Panc1 (cell line): ENCODE measurements around the gene DKK1. TPM values are rescaled to one million over a fixed set of nuclear protein-coding genes. Genes with fewer than 3 reads are reported as not detected.

Experiments
- ATAC-seq: fragments of 200-7000 bp; cut with Tn5 transposase; 2 replicates; pipeline ENCODE4 v1.9.1; 2020; ENCODE audit warnings: mild to moderate bottlenecking, moderate library complexity
- BruUV-seq: library from RNA; stranded (reverse); fragments of 400-500 nt; replicated peaks from 2 replicates; lab custom pipeline; 2021; lab: Mats Ljungman, UMichigan
- CTCF ChIA-PET: fragments of 300-600 bp; sonication (Branson Sonifier 250); formaldehyde crosslinking; loops from one replicate; lab custom pipeline; 2022; ENCODE audit warnings: antibody characterized with exemption; lab: Charles Lee
- POLR2A ChIA-PET: fragments of 300-600 bp; sonication (Branson Sonifier 250); formaldehyde crosslinking; loops from one replicate; lab custom pipeline; 2022; ENCODE audit warnings: antibody characterized with exemption; lab: Charles Lee
- DNase-seq: peaks from one replicate; pipeline ENCODE4 v3.0.0-alpha.2; 2010; ENCODE audit warnings: low read depth, low spot score
- H3K27ac ChIP-seq: 2 replicates; pipeline ENCODE4 v1.5.1; 2011; ENCODE audit warnings: mild to moderate bottlenecking, low read length, inconsistent platforms
- H3K27me3 ChIP-seq: fragments of 200-500 bp; sonication (Bioruptor generic); 2 replicates; pipeline ENCODE4 v1.6.0; 2014; ENCODE audit warnings: low read length, inconsistent platforms; ENCODE audit not compliant: control insufficient read depth, insufficient read depth
- H3K36me3 ChIP-seq: fragments of 200-500 bp; sonication (Bioruptor generic); 2 replicates; pipeline ENCODE4 v1.5.1; 2014; ENCODE audit warnings: inconsistent platforms, mild to moderate bottlenecking, low read length, moderate library complexity; ENCODE audit not compliant: control insufficient read depth, insufficient read depth
- H3K4me1 ChIP-seq: 2 replicates; pipeline ENCODE4 v1.5.1; 2011; ENCODE audit warnings: inconsistent platforms, mild to moderate bottlenecking, low read length, moderate library complexity; ENCODE audit not compliant: control insufficient read depth, insufficient read depth
- H3K4me3 ChIP-seq, 2 experiments: 2 replicates each; pipeline ENCODE4 v1.5.1; 2011 to 2012; ENCODE audit warnings: low read depth in 2 of 2, low read length in 2 of 2, mild to moderate bottlenecking in 2 of 2, inconsistent platforms in 1 of 2, moderate library complexity in 1 of 2
- H3K9me3 ChIP-seq: fragments of 200-500 bp; sonication (Bioruptor generic); 2 replicates; pipeline ENCODE4 v1.5.1; 2014; ENCODE audit warnings: low read depth, mild to moderate bottlenecking, inconsistent platforms, low read length, moderate library complexity; ENCODE audit not compliant: control insufficient read depth, insufficient read depth
- CTCF ChIP-seq: fragments of 450-650 bp; IDR thresholded peaks from 2 replicates; pipeline ENCODE4 v1.5.1; 2017; ENCODE audit warnings: mild to moderate bottlenecking
- POLR2AphosphoS5 ChIP-seq: IDR thresholded peaks from 2 replicates; pipeline ENCODE4 v1.6.1; 2012; ENCODE audit warnings: mild to moderate bottlenecking, low read depth, low read length, moderate library complexity
- REST ChIP-seq, 2 experiments: IDR thresholded peaks; 2 replicates each; pipeline ENCODE4 v1.6.1; 2011 to 2012; ENCODE audit warnings: low read depth in 2 of 2, control low read depth in 1 of 2, low read length in 1 of 2, mild to moderate bottlenecking in 1 of 2, moderate library complexity in 1 of 2; ENCODE audit not compliant: insufficient read depth in 1 of 2
- SIN3A ChIP-seq: IDR thresholded peaks from 2 replicates; pipeline ENCODE4 v1.6.1; 2012; ENCODE audit warnings: low read depth, mild to moderate bottlenecking, low read length, moderate library complexity, borderline replicate concordance; ENCODE audit not compliant: insufficient read depth
- TCF7L2 ChIP-seq: IDR thresholded peaks from 2 replicates; pipeline ENCODE4 v1.6.1; 2011; ENCODE audit warnings: mild to moderate bottlenecking, low read depth, low read length, inconsistent platforms
- in situ Hi-C: cut with HindIII; loops from 2 replicates; pipeline ENCODE4 v1.10.0; 2016; ENCODE audit warnings: low sequenced_read_pairs, low pct_unique_long_range_greater_than_20kb
- intact Hi-C: fragments of 100-400 bp; cut with micrococcal nuclease; formaldehyde crosslinking; loops from one replicate; pipeline ENCODE4 v1.10.0; 2022; ENCODE audit not compliant: unreplicated experiment
- total RNA-seq: library from RNA; stranded (reverse); gene quantifications from one replicate; pipeline ENCODE4 v1.2.1, GENCODE V29; 2021; ENCODE audit not compliant: unreplicated experiment

Gene DKK1
- total RNA-seq, 1 experiment from 2014 or later = 563 TPM

DNA sequence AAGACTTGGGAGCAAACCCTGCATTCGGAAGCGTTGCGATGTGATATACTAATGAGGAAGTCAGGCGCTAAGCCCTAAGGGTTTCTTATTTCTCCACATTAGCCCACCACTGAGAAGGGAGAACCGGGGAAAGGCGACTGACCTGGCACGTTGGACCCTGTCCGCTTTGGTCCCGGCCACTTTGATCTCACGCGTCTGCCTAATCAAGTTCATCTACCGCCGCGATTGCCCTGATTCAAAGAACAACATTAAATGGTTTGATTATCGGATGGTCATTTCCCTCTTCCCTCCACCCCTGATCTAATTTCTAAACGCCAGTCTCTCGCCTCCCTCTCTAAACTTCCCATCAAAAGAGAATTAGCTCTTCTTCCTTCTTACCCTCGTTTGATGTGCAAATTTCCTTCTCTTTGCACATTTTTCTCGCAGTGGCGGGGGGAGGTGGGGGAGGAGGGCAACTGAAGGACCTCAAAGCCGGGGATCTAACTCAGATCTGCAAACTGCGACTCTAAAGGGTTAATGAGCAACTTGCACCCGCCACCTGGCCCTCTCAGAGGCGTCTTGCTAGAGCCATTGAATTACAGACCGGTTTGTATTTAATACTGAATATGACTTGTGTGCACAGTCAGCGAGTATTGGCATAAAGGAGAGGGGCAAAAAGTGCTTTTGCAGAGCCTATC is 687 bp upstream of the DKK1 start:
- POLR2A ChIA-PET = interaction anchor here (0.6 kb wide), 2 partner anchors 262 to 315 kb away, joined by 3 to 7 read pairs; no protein-coding TSS in a partner anchor

DNA sequence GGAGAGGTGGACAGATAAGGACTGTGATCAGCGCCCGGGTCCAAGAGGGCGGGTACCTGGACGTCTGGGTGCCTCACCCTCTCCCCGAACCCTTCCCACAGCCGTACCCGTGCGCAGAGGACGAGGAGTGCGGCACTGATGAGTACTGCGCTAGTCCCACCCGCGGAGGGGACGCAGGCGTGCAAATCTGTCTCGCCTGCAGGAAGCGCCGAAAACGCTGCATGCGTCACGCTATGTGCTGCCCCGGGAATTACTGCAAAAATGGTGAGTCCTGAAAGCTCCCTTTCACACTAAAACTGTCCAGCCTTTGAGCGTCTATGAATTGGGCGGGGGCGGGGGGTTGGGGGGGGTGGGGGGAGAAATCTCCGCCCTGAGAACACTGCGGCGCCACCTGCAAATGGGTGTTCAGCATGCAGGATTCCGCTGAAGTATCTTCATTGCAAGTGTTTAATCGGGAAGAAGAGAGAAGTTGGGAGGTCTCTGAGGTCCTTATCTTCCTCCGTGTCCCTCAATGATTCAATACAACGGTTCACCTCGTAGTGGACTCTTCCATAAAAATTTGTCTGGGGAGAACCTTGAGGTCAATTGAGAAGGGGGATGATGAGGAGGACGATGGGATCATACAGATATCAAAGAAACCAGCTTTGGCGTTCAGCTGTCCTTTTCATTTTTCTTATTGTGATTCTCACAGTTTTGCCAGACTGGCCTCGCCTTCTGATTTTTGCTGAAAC is 906 bp downstream of the DKK1 start:
- H3K27ac ChIP-seq = peak overlapping the region; percentile 100
- ChIA-PET POLR2A (interaction anchor here (0.6 to 0.9 kb wide), 4 partner anchors 12 to 1335 kb away, joined by 3 to 7 read pairs (median 5); no protein-coding TSS in a partner anchor), CTCF (interaction anchor here (0.7 to 1.2 kb wide), 3 partner anchors 214 to 252 kb away, joined by 3 to 12 read pairs (median 6); no protein-coding TSS in a partner anchor)
- H3K4me3 ChIP-seq = peak overlapping the region; percentile 91 to 97
- TF ChIP-seq CTCF (no peak), POLR2AphosphoS5 (peak; percentile 73), SIN3A (0 out of 2 replicates have a peak, but pooled peaks have one; percentile 3), REST (IDR thresholded peaks at IDR 0.05; ENCODE audit: insufficient read depth in 1 of 2, low read depth in 2 of 2, low read length in 1 of 2) (no peak), TCF7L2 (no peak)
- peaks cover 7% of the 10 kb centered on the region; the same call in 1 of the 2 replicates for H3K9me3 ChIP-seq
- H3K4me1 ChIP-seq = peaks cover 53% of the 10 kb centered on the region
- in situ Hi-C loops = no loop called here
- H3K36me3 ChIP-seq = peaks cover 27% of the 10 kb centered on the region
- no peaks in the 10 kb centered on the region for H3K27me3 ChIP-seq
- DNase-seq (no peak), ATAC-seq (peak; percentile 22)
- BruUV-seq = no TSS peak
- intact Hi-C loops = loop anchor here (2.0 to 5.0 kb wide), 2 partner anchors 252 to 467 kb away; no protein-coding TSS in a partner anchor

More for the DNA sequence above, 687 bp upstream of the DKK1 start:
- Histone ChIP-seq H3K36me3 (peaks cover 27% of the 10 kb centered on the region), H3K4me3 (peak overlapping the region; percentile 91 to 97), H3K9me3 (no peaks in the 10 kb centered on the region), H3K27ac (peak overlapping the region; percentile 98), H3K4me1 (peaks cover 55% of the 10 kb centered on the region), H3K27me3 (no peaks in the 10 kb centered on the region)
- no peak for DNase-seq
- BruUV-seq = TSS peak; percentile 70
- peak; percentile 10 for ATAC-seq
- intact Hi-C loops (no loop called here), in situ Hi-C loops (no loop called here)
- CTCF ChIA-PET = interaction anchor here (0.7 to 1.2 kb wide), 5 partner anchors 13 to 282 kb away, joined by 3 to 12 read pairs (median 4); no protein-coding TSS in a partner anchor
- TF ChIP-seq SIN3A = no peak
